T-helper 17 cell (primary cell): ENCODE data around the gene ERI2. TPM values are rescaled to one million over a fixed set of nuclear protein-coding genes. Genes with fewer than 3 reads are reported as not detected.

ENCODE experiments used
- ATAC-seq: fragments of 150-1000 bp; cut with Tn5 transposase; 2 replicates; pipeline ENCODE4 v1.10.0; 2021; ENCODE audit warnings: mild to moderate bottlenecking, moderate library complexity
- DNase-seq, 3 donors: peaks; one replicate each; pipeline versions ENCODE4 v3.0.0 to v3.0.0-alpha.2; 2020 to 2021
- H3K9me3 ChIP-seq: one replicate; pipeline ENCODE4 v1.7.0; 2013; ENCODE audit warnings: low read length, mild to moderate bottlenecking; ENCODE audit not compliant: control insufficient read depth, poor library complexity, severe bottlenecking
- H3K27ac Mint-ChIP-seq: one replicate; pipeline ENCODE4 v1.8.0; 2022; ENCODE audit warnings: mild to moderate bottlenecking, moderate library complexity, mixed read lengths
- H3K27me3 Mint-ChIP-seq: one replicate; pipeline ENCODE4 v1.8.0; 2022; ENCODE audit warnings: mixed read lengths
- H3K36me3 Mint-ChIP-seq: one replicate; pipeline ENCODE4 v1.8.0; 2022; ENCODE audit warnings: low read depth, mixed read lengths
- H3K4me1 Mint-ChIP-seq: one replicate; pipeline ENCODE4 v1.8.0; 2022; ENCODE audit warnings: mild to moderate bottlenecking, mixed read lengths
- H3K4me3 Mint-ChIP-seq: one replicate; pipeline ENCODE4 v1.8.0; 2022; ENCODE audit warnings: mild to moderate bottlenecking, moderate library complexity, mixed read lengths
- total RNA-seq, 4 donors: library from RNA in 2 of 4; stranded (reverse) in 2 of 4; gene quantifications; one replicate each; pipeline ENCODE4 v1.2.3 and lab custom pipeline; 2022 to 2026

The ERI2 gene
- total RNA-seq, 2 donors from 2014 or later, result 2.1 to 2.3 TPM

DNA sequence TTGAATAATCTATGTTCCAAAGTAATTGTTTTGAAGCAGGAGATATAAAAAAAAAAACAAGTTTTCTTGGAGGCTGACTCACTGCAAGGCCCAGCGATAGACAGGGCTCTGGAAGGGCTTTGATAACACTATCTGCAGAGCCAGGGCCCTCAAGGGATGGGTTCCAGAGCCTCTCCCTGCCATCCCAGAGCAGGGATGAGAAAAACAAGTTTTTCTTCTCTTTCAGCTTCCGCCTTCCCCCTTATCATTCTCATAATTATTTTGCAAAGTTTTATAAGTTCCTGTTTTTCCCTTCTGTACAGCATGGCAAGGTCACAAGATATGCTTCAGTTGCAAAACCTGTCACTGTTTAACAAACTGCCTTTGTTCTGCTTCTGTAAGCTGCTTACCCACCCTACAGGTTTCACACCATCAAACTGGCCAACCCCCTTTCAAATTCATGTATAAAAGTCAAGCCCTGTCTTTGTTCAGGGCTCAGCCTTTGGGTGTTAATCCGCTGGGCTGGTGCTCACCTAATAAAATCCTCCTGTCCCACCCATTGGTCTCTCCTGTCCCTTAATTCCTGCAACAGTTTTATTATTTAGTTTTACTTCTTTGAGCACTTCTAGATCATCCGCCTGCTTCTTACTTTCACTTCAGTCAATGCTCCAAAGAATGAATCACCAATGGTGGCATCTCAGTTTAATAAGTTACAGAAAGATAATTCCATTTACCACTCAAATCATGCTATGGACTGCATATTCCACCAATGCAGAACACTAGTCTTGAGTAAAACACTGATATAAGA lies 59.0 kb downstream of the ERI2 start:
- Mint-ChIP-seq H3K27ac (no peak overlapping the region), H3K36me3 (no peaks in the 10 kb centered on the region), H3K4me1 (no peaks in the 10 kb centered on the region), H3K27me3 (no peaks in the 10 kb centered on the region), H3K4me3 (no peak overlapping the region)
- ATAC-seq (no peak), DNase-seq (no peak)
- H3K9me3 ChIP-seq, result no peaks in the 10 kb centered on the region

- H3K9me3 ChIP-seq, result no peaks in the 10 kb centered on the region
- peaks cover 5% of the 10 kb centered on the region for H3K4me1 Mint-ChIP-seq
- no peaks in the 10 kb centered on the region for H3K36me3 Mint-ChIP-seq
- no peak for ATAC-seq
- no peak overlapping the region for H3K4me3 Mint-ChIP-seq
- no peak for DNase-seq
- no peak overlapping the region for H3K27ac Mint-ChIP-seq
- no peaks in the 10 kb centered on the region for H3K27me3 Mint-ChIP-seq
Observed at GRCh38 chr16:20746461-20746860, 59.8 kb downstream of the ERI2 start.

Other genes with a start within 250 kb of the ERI2 start
- not detected for gene ACSM2B, start 230.1 kb downstream of the ERI2 start, total RNA-seq
- 1 to 10 TPM in 1 of 2 donors, under 1 TPM in 1; 0.78 to 1.4 TPM for gene ACSM1, start 108.8 kb downstream of the ERI2 start, total RNA-seq
- 10 to 100 TPM; 82.9 to 87.0 TPM for gene THUMPD1, start 64.7 kb downstream of the ERI2 start, total RNA-seq
- 1 to 10 TPM; 5.1 to 6.6 TPM for gene ACSM3, start 42.5 kb downstream of the ERI2 start, total RNA-seq
- gene REXO5, start 55 bp upstream of the ERI2 start, total RNA-seq, result 1 to 10 TPM in 1 of 2 donors, not detected in 1; 1.6 TPM
- gene DCUN1D3, start 93.9 kb upstream of the ERI2 start, total RNA-seq, result 1 to 10 TPM; 3.9 to 4.0 TPM
- 10 to 100 TPM; 15.0 to 20.1 TPM for gene LYRM1, start 94.3 kb upstream of the ERI2 start, total RNA-seq